H1 (cell line): ENCODE results near the gene PMF1. TPM values are rescaled to one million over a fixed set of nuclear protein-coding genes. Genes with fewer than 3 reads are reported as not detected.

Experiments used
- KDM4A ChIP-seq: IDR thresholded peaks from one replicate; pipeline ENCODE4 v1.7.1; 2012; ENCODE audit warnings: low read depth, mild to moderate bottlenecking, moderate library complexity, low read length, inconsistent platforms; ENCODE audit not compliant: severe bottlenecking
- MAX ChIP-seq: IDR thresholded peaks from 2 replicates; pipeline ENCODE4 v1.6.1; 2012; ENCODE audit warnings: inconsistent platforms
- polyA plus RNA-seq, 7 experiments: library from polyadenylated mRNA; depleted of rRNA in 3 of 7; stranded (reverse) in 5 of 7; unstranded in 2 of 7; fragments of >200 nt in 5 of 7; fragments of 200-250 nt in 2 of 7; gene quantifications; 1 replicate in 5 of 7; 2 replicates in 1 of 7; 4 replicates in 1 of 7; pipeline versions ENCODE4 v1.2.1 to v1.2.3, GENCODE V29; 2011 to 2013; ENCODE audit warnings: missing spikeins in 2 of 7, mixed read lengths in 2 of 7
- total RNA-seq: library from RNA; stranded (reverse); fragmentation: NEBNext Ultra II Directional; extraction: Animal tissue kit (Norgen Biotek cat#: 25700); gene quantifications from 2 replicates; pipeline ENCODE4 v1.2.1, GENCODE V29; 2021
- TF ChIP-seq, protein P1 (sequence below): IDR thresholded peaks from 2 replicates; pipeline ENCODE4 v1.6.1; 2012; ENCODE audit warnings: low read length, inconsistent platforms

PMF1 gene
- total and polyA plus RNA-seq, 2 of the 8 experiments (the other 6 are each of a cell fraction or from before 2014, with no cell fraction given), result 113 to 296 TPM

DNA sequence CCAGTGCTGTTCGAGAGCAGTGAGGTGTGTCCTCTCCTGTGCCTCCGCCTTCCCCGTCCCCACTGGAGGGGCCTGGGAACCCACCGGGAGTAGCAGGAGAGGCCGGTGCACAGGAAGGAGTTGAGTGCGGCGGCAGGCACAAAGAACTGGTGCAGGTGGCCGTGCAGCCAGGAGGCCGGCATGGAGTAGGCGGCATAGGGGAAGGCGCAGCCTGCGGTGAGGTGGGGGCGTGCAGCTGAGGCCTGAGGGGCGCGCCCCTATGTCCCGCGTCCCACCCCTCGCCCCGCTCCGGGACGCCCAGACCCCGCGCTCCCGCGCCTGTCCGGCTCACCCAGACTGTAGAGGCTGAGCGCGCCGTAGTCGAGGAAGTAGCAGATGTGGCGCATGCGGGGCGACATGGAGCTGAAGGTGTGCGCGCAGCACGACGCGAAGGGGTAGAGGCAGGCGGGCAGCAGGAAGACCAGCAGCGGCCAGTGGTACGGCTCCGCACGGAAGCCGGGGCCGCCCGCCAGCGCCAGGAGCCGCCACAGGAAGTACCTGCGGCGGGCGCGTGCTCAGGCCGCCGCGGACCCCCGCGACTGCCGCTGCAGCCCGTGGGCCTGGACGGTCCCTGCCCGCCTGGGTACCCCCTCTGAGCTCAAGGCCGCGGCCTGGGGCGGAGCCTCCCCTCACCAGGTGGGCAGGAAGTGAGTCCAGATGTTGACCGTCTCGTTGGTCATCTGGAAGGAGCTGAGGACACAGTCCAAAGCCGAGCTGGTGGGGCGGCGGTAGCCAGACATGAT lies 32.8 kb downstream of the PMF1 start (continued):
- peak; percentile 62; the same call in 1 of the 2 replicates for TF ChIP-seq MAX
- peak; percentile 35 for TF ChIP-seq KDM4A
- TF ChIP-seq, protein P1, sequence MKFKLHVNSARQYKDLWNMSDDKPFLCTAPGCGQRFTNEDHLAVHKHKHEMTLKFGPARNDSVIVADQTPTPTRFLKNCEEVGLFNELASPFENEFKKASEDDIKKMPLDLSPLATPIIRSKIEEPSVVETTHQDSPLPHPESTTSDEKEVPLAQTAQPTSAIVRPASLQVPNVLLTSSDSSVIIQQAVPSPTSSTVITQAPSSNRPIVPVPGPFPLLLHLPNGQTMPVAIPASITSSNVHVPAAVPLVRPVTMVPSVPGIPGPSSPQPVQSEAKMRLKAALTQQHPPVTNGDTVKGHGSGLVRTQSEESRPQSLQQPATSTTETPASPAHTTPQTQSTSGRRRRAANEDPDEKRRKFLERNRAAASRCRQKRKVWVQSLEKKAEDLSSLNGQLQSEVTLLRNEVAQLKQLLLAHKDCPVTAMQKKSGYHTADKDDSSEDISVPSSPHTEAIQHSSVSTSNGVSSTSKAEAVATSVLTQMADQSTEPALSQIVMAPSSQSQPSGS, result no peak
